ENCODE data around the gene STAB1.
A peak's percentile ranks its signal among the peaks of the same experiment; 100 is the strongest.
"Not testable (repeated sequence)": the region's sequence is repeated elsewhere in the genome, so short reads cannot be mapped to it uniquely, and the experiment has no call there.

Gene STAB1

GRCh38 chr3:52524258-52524751 is 29.2 kb downstream of the STAB1 start:
- peak; percentile 52 for DNase-seq

GRCh38 chr3:52524752-52525679 is 29.9 kb downstream of the STAB1 start:
- DNase-seq, result peak; percentile 54

- DNase-seq, result peak; percentile 34
These were observed 30.8 kb downstream of the STAB1 start for GRCh38 chr3:52525680-52526561.

- not testable (repeated sequence) for DNase-seq
These were observed 31.5 kb downstream of the STAB1 start for GRCh38 chr3:52526671-52527038.

GRCh38 chr3:52527039-52527731 is 32.0 kb downstream of the STAB1 start:
- peak; percentile 31 for DNase-seq

- DNase-seq, result no peak
These were observed 32.8 kb downstream of the STAB1 start for GRCh38 chr3:52527732-52528585.

- DNase-seq, result peak; percentile 38
These were observed 33.6 kb downstream of the STAB1 start for GRCh38 chr3:52528586-52529375.

- no peak for DNase-seq
These were observed 34.5 kb downstream of the STAB1 start for GRCh38 chr3:52529376-52530333.

- peak; percentile 44 for DNase-seq
These were observed 36.0 kb downstream of the STAB1 start for GRCh38 chr3:52530918-52531826.

GRCh38 chr3:52531860-52532516 is 36.9 kb downstream of the STAB1 start:
- DNase-seq, result peak; percentile 34

GRCh38 chr3:52532517-52532837 is 37.3 kb downstream of the STAB1 start:
- DNase-seq, result peak; percentile 65

- DNase-seq, result peak; percentile 92
These were observed 37.9 kb downstream of the STAB1 start for GRCh38 chr3:52532838-52533622.

GRCh38 chr3:52533623-52534280 is 38.6 kb downstream of the STAB1 start, which contains the start of gene NT5DC2:
TSS of gene NT5DC2 (minus strand) at chr3:52533857. CDS start at chr3:52533737, 120 bp downstream.
- peak; percentile 99 for DNase-seq

GRCh38 chr3:52534281-52535183 is 39.4 kb downstream of the STAB1 start:
- DNase-seq, result peak; percentile 48

- peak; percentile 33 for DNase-seq
These were observed 40.4 kb downstream of the STAB1 start for GRCh38 chr3:52535411-52536111.
